H1 (cell line): Measurements from ENCODE around the gene ST8SIA3. TPM values are rescaled to one million over a fixed set of nuclear protein-coding genes. Genes with fewer than 3 reads are reported as not detected.
"Not testable (repeated sequence)": the region's sequence is repeated elsewhere in the genome, so short reads cannot be mapped to it uniquely, and the experiment has no call there.

Source experiments
- CTCF ChIA-PET: fragments of 300-600 bp; sonication (Branson Sonifier 250); formaldehyde crosslinking; loops from one replicate; lab custom pipeline; 2021; ENCODE audit not compliant: partially characterized antibody; lab: Charles Lee
- POLR2A ChIA-PET: fragments of 300-600 bp; sonication (Branson Sonifier 250); formaldehyde crosslinking; loops from one replicate; lab custom pipeline; 2021; ENCODE audit warnings: inconsistent platforms; ENCODE audit not compliant: partially characterized antibody; lab: Charles Lee
- DNase-seq, 2 experiments: peaks; one replicate each; pipeline versions ENCODE4 v3.0.0 to v3.0.0-alpha.2; 2010 to 2022; ENCODE audit warnings: low spot score in 2 of 2, low read depth in 1 of 2, mixed read lengths in 1 of 2
- FAIRE-seq: peaks from 2 replicates; lab custom pipeline; 2011; peaks lifted over from hg19 to GRCh38; lab: Jason Lieb, UNC
- H2AFZ ChIP-seq: 2 replicates; pipeline ENCODE4 v1.8.1; 2012; ENCODE audit warnings: low read length, inconsistent platforms
- H2AK5ac ChIP-seq: 2 replicates; pipeline ENCODE4 v1.6.1; 2013; ENCODE audit warnings: low read depth, low read length
- H2BK120ac ChIP-seq: replicated peaks from 2 replicates; pipeline ENCODE3; 2013; ENCODE audit warnings: low read depth, low read length, inconsistent platforms
- H2BK12ac ChIP-seq: 2 replicates; pipeline ENCODE4 v1.6.1; 2013; ENCODE audit warnings: low read depth, low read length
- H2BK15ac ChIP-seq: 2 replicates; pipeline ENCODE4 v1.6.1; 2013; ENCODE audit warnings: low read length
- H2BK20ac ChIP-seq: 2 replicates; pipeline ENCODE4 v1.6.1; 2013; ENCODE audit warnings: low read length
- H2BK5ac ChIP-seq: 2 replicates; pipeline ENCODE4 v1.6.1; 2013; ENCODE audit warnings: low read depth, low read length
- H3K14ac ChIP-seq: 2 replicates; pipeline ENCODE4 v1.6.1; 2013; ENCODE audit warnings: inconsistent platforms; ENCODE audit not compliant: insufficient read length
- H3K18ac ChIP-seq: 2 replicates; pipeline ENCODE4 v1.6.1; 2013; ENCODE audit warnings: low read length; ENCODE audit errors: extremely low read depth
- H3K23ac ChIP-seq: 2 replicates; pipeline ENCODE4 v1.6.1; 2013; ENCODE audit warnings: inconsistent platforms; ENCODE audit not compliant: insufficient read length
- H3K23me2 ChIP-seq: 2 replicates; pipeline ENCODE4 v1.6.1; 2013; ENCODE audit warnings: low read depth, low read length
- H3K27ac ChIP-seq: 2 replicates; pipeline ENCODE4 v1.6.1; 2011; ENCODE audit warnings: low read depth, low read length, inconsistent platforms
- H3K27me3 ChIP-seq, 4 experiments: replicated peaks in 1 of 4; 1 replicate in 1 of 4; 2 replicates in 3 of 4; pipeline versions ENCODE4 v1.6.1 to v1.8.1; 2011 to 2013; ENCODE audit warnings: low read length in 3 of 4, mild to moderate bottlenecking in 3 of 4, inconsistent platforms in 2 of 4, mixed read lengths in 2 of 4, moderate library complexity in 1 of 4; ENCODE audit not compliant: control insufficient read depth in 3 of 4, insufficient read depth in 3 of 4; ENCODE audit errors: extremely low read depth in 1 of 4
- H3K36me3 ChIP-seq, 4 experiments: 2 replicates each; pipeline versions ENCODE4 v1.6.1 to v1.8.1; 2011 to 2013; ENCODE audit warnings: mild to moderate bottlenecking in 4 of 4, low read length in 3 of 4, moderate library complexity in 2 of 4, control low read depth in 1 of 4, inconsistent platforms in 1 of 4; ENCODE audit not compliant: insufficient read depth in 4 of 4, control insufficient read depth in 2 of 4
- H3K4ac ChIP-seq: replicated peaks from 2 replicates; pipeline ENCODE3; 2013; ENCODE audit warnings: low read length, low read depth, mixed read lengths, inconsistent platforms; ENCODE audit not compliant: insufficient read length
- H3K4me1 ChIP-seq, 4 experiments: replicated peaks in 1 of 4; 1 replicate in 1 of 4; 2 replicates in 3 of 4; pipeline versions ENCODE4 v1.6.1 to v1.8.1; 2011 to 2013; ENCODE audit warnings: low read length in 3 of 4, inconsistent platforms in 2 of 4, mixed read lengths in 1 of 4; ENCODE audit not compliant: insufficient read depth in 4 of 4, control insufficient read depth in 3 of 4
- H3K4me2 ChIP-seq, 2 experiments: 2 replicates each; pipeline versions ENCODE4 v1.6.1 to v1.8.1; 2011 to 2013; ENCODE audit warnings: low read depth in 2 of 2, low read length in 2 of 2, control low read depth in 1 of 2, inconsistent platforms in 1 of 2, mild to moderate bottlenecking in 1 of 2; ENCODE audit not compliant: insufficient read depth in 1 of 2
- H3K4me3 ChIP-seq, 4 experiments: fragments of 200-600, 300-600 bp in 1 of 4; sonication (generic), shearing (Covaris generic), sonication (Bioruptor Twin) in 1 of 4; 2 replicates each; pipeline versions ENCODE4 v1.5.1 to v1.8.1; 2011 to 2016; ENCODE audit warnings: low read length in 4 of 4, low read depth in 3 of 4, control low read depth in 2 of 4, inconsistent platforms in 2 of 4, mild to moderate bottlenecking in 2 of 4, mixed read lengths in 1 of 4, moderate library complexity in 1 of 4; ENCODE audit not compliant: insufficient read depth in 2 of 4; ENCODE audit errors: extremely low read depth in 1 of 4
- H3K56ac ChIP-seq: replicated peaks from 2 replicates; pipeline ENCODE3; 2013; ENCODE audit warnings: low read depth, mild to moderate bottlenecking, mixed read lengths, low read length, inconsistent platforms; ENCODE audit not compliant: insufficient read length
- H3K79me1 ChIP-seq: 2 replicates; pipeline ENCODE4 v1.6.1; 2013; ENCODE audit warnings: low read depth, low read length, control low read depth
- H3K79me2 ChIP-seq, 2 experiments: 2 replicates each; pipeline versions ENCODE4 v1.6.1 to v1.8.1; 2012 to 2013; ENCODE audit warnings: low read length in 2 of 2, mild to moderate bottlenecking in 2 of 2, inconsistent platforms in 1 of 2; ENCODE audit not compliant: insufficient read depth in 2 of 2, control insufficient read depth in 1 of 2
- H3K9ac ChIP-seq, 4 experiments: replicated peaks in 1 of 4; 1 replicate in 1 of 4; 2 replicates in 3 of 4; pipeline versions ENCODE4 v1.6.1 to v1.8.1; 2011 to 2013; ENCODE audit warnings: low read depth in 3 of 4, low read length in 3 of 4, control low read depth in 2 of 4, mild to moderate bottlenecking in 2 of 4, moderate library complexity in 2 of 4, inconsistent platforms in 1 of 4; ENCODE audit errors: extremely low read depth in 1 of 4
- H3K9me3 ChIP-seq, 2 experiments: 2 replicates each; pipeline versions ENCODE4 v1.6.1 to v1.8.1; 2012 to 2013; ENCODE audit warnings: mild to moderate bottlenecking in 2 of 2, moderate library complexity in 2 of 2, control low read depth in 1 of 2, inconsistent platforms in 1 of 2, low read depth in 1 of 2, low read length in 1 of 2, mixed read lengths in 1 of 2; ENCODE audit not compliant: insufficient read depth in 2 of 2
- H4K20me1 ChIP-seq, 2 experiments: replicated peaks in 1 of 2; 2 replicates each; pipeline versions ENCODE3 to v1.8.1; 2011 to 2013; ENCODE audit warnings: inconsistent platforms in 2 of 2, low read length in 2 of 2, mild to moderate bottlenecking in 1 of 2; ENCODE audit not compliant: insufficient read depth in 2 of 2, control insufficient read depth in 1 of 2
- H4K5ac ChIP-seq: 2 replicates; pipeline ENCODE4 v1.6.1; 2013; ENCODE audit warnings: low read length, low read depth, mixed read lengths, inconsistent platforms; ENCODE audit not compliant: insufficient read length
- H4K8ac ChIP-seq: 2 replicates; pipeline ENCODE4 v1.8.0; 2013; ENCODE audit warnings: mild to moderate bottlenecking, moderate library complexity, low read length, inconsistent platforms; ENCODE audit not compliant: insufficient read depth; ENCODE audit errors: extremely low read depth
- H4K91ac ChIP-seq: replicated peaks from 2 replicates; pipeline ENCODE3; 2013; ENCODE audit warnings: low read length, mixed read lengths, inconsistent platforms; ENCODE audit not compliant: insufficient read length
- WGBS, 2 experiments: shearing (Covaris generic) in 1 of 2; methylation state at CpG; one replicate each; pipeline versions ENCODE4 v1.1.6 to v1.1.7; 2013 to 2015; ENCODE audit warnings: low lambda C conversion rate in 2 of 2, mixed read lengths in 2 of 2, inconsistent platforms in 1 of 2, low coverage in 1 of 2, missing lambda C conversion rate in 1 of 2; ENCODE audit not compliant: insufficient replicate concordance in 2 of 2, insufficient coverage in 1 of 2, insufficient read length in 1 of 2; ENCODE audit errors: extremely low coverage in 1 of 2, missing lambda C conversion rate in 1 of 2; 5-methylcytosine and 5-hydroxymethylcytosine counted together
- polyA plus RNA-seq, 7 experiments: library from polyadenylated mRNA; depleted of rRNA in 3 of 7; stranded (reverse) in 5 of 7; unstranded in 2 of 7; fragments of >200 nt in 5 of 7; fragments of 200-250 nt in 2 of 7; gene quantifications; 1 replicate in 5 of 7; 2 replicates in 1 of 7; 4 replicates in 1 of 7; pipeline versions ENCODE4 v1.2.1 to v1.2.3, GENCODE V29; 2011 to 2013; ENCODE audit warnings: missing spikeins in 2 of 7, mixed read lengths in 2 of 7
- total RNA-seq: library from RNA; stranded (reverse); fragmentation: NEBNext Ultra II Directional; extraction: Animal tissue kit (Norgen Biotek cat#: 25700); gene quantifications from 2 replicates; pipeline ENCODE4 v1.2.1, GENCODE V29; 2021

Gene ST8SIA3
- total and polyA plus RNA-seq, 2 of the 8 experiments (the other 6 are each of a cell fraction or from before 2014, with no cell fraction given) = 1.2 to 3.7 TPM

DNA sequence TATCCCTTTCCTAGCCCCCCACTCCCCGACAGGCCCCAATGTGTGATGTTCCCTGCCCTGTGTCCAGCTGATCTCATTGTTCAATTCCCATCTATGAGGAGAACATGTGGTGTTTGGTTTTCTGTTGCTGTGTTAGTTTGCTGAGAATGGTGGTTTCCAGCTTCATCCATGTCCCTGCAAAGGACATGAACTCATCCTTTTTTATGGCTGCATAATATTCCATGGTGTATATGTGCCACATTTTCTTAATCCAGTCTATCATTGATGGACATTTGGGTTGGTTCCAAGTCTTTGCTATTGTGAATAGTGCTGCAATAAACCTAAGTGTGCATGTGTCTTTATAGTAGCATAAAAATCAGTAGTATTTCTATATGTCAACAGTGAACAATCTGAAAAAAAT lies 42.4 kb downstream of the ST8SIA3 start:
- 100% methylated on average over 1 of the region's 1 CpG; no CpG with 5 or more reads in 1 of the 2 experiments for WGBS, 2 experiments
- H3K27me3 ChIP-seq, H3K79me2 ChIP-seq, H3K4me2 ChIP-seq, H3K9me3 ChIP-seq, CTCF ChIA-PET, H2BK15ac ChIP-seq, H2BK5ac ChIP-seq, H3K56ac ChIP-seq, H2AFZ ChIP-seq, DNase-seq, H4K20me1 ChIP-seq, H4K8ac ChIP-seq, H3K14ac ChIP-seq, H2BK12ac ChIP-seq, H2AK5ac ChIP-seq, H2BK20ac ChIP-seq, H3K18ac ChIP-seq, H3K23ac ChIP-seq, H3K4me3 ChIP-seq, POLR2A ChIA-PET, H3K36me3 ChIP-seq, FAIRE-seq, H3K79me1 ChIP-seq, H4K91ac ChIP-seq, H2BK120ac ChIP-seq, H3K4me1 ChIP-seq, H3K27ac ChIP-seq, H3K23me2 ChIP-seq, H4K5ac ChIP-seq, H3K9ac ChIP-seq, H3K4ac ChIP-seq: not testable (repeated sequence)

DNA sequence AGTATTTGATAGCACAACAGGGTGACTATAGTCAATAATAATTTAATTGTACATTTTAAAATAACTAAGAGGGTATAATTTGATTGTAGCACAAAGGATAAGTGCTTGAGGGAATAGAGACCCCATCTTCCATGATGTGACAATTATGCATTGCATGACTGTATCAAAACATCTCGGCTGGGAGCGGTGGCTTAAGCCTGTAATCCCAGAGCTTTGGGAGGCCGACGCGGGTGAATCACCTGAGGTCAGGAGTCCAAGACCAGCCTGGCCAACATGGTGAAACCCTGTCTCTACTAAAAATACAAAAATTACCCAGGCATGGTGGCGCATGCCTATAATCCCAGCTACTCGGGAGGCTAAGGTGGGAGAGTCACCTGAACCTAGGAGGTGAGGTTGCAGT lies 44.5 kb downstream of the ST8SIA3 start:
- H2AFZ ChIP-seq, H3K9ac ChIP-seq, H3K23ac ChIP-seq, H3K4me3 ChIP-seq, H2BK20ac ChIP-seq, H3K4me1 ChIP-seq, DNase-seq, H4K91ac ChIP-seq, H4K8ac ChIP-seq, H3K56ac ChIP-seq, H3K14ac ChIP-seq, H3K4me2 ChIP-seq, H3K23me2 ChIP-seq, H4K20me1 ChIP-seq, H4K5ac ChIP-seq, H3K4ac ChIP-seq, H3K27me3 ChIP-seq, POLR2A ChIA-PET, H2BK12ac ChIP-seq, H3K36me3 ChIP-seq, H3K79me2 ChIP-seq, H2BK15ac ChIP-seq, H2BK5ac ChIP-seq, H3K18ac ChIP-seq, H3K9me3 ChIP-seq, H2AK5ac ChIP-seq, H3K79me1 ChIP-seq, FAIRE-seq, H3K27ac ChIP-seq, H2BK120ac ChIP-seq: not testable (repeated sequence)
- 87% methylated on average over 7 of the region's 7 CpGs; no CpG with 5 or more reads in 1 of the 2 experiments for WGBS, 2 experiments
- CTCF ChIA-PET = interaction anchor here (0.6 to 0.9 kb wide), 2 partner anchors 10 to 155 kb away, joined by 3 read pairs; no protein-coding TSS in a partner anchor
